Muscle of leg (tissue), 11 donors: ENCODE results near the gene GPR35. TPM values are rescaled to one million over a fixed set of nuclear protein-coding genes. Genes with fewer than 3 reads are reported as not detected.

Experiments
- DNase-seq: peaks from one replicate; pipeline ENCODE4 v3.0.0; 2013
- H3K27ac ChIP-seq: one replicate; pipeline ENCODE4 v1.5.1; 2013; ENCODE audit warnings: mild to moderate bottlenecking, low read length, control low read depth
- H3K27me3 ChIP-seq: one replicate; pipeline ENCODE4 v1.6.1; 2013; ENCODE audit warnings: low read length; ENCODE audit not compliant: control insufficient read depth, insufficient read depth
- H3K36me3 ChIP-seq: one replicate; pipeline ENCODE4 v1.6.1; 2013; ENCODE audit warnings: low read length; ENCODE audit not compliant: control insufficient read depth, insufficient read depth
- H3K4me1 ChIP-seq: one replicate; pipeline ENCODE4 v1.6.1; 2013; ENCODE audit warnings: low read length; ENCODE audit not compliant: control insufficient read depth, insufficient read depth
- H3K4me3 ChIP-seq: one replicate; pipeline ENCODE4 v1.5.1; 2013; ENCODE audit warnings: low read length, control low read depth
- H3K9me3 ChIP-seq: replicated peaks from 2 replicates; pipeline ENCODE4 v1.6.1; 2013; ENCODE audit warnings: low read depth, low read length; ENCODE audit not compliant: control insufficient read depth
- WGBS: methylation state at CpG from one replicate; pipeline ENCODE4 v1.1.5; 2013; ENCODE audit warnings: missing lambda C conversion rate; ENCODE audit not compliant: insufficient coverage; 5-methylcytosine and 5-hydroxymethylcytosine counted together
- polyA plus RNA-seq, 8 donors: library from polyadenylated mRNA; unstranded; fragments of 120-200 nt; gene quantifications; one replicate each; pipeline versions ENCODE4 v1.2.1 to v1.2.3, GENCODE V29; 2013; ENCODE audit warnings: inconsistent platforms in 1 of 8, low replicate concordance in 1 of 8; ENCODE audit not compliant: insufficient read length in 8 of 8, insufficient read depth in 1 of 8
- total RNA-seq: library from RNA; stranded (reverse); fragments of 120-200 nt; gene quantifications from one replicate; pipeline ENCODE4 v1.2.4, GENCODE V29; 2013

The GPR35 gene
- total and polyA plus RNA-seq, 9 donors, result 0.75 to 5.1 (median 1.7) TPM

DNA sequence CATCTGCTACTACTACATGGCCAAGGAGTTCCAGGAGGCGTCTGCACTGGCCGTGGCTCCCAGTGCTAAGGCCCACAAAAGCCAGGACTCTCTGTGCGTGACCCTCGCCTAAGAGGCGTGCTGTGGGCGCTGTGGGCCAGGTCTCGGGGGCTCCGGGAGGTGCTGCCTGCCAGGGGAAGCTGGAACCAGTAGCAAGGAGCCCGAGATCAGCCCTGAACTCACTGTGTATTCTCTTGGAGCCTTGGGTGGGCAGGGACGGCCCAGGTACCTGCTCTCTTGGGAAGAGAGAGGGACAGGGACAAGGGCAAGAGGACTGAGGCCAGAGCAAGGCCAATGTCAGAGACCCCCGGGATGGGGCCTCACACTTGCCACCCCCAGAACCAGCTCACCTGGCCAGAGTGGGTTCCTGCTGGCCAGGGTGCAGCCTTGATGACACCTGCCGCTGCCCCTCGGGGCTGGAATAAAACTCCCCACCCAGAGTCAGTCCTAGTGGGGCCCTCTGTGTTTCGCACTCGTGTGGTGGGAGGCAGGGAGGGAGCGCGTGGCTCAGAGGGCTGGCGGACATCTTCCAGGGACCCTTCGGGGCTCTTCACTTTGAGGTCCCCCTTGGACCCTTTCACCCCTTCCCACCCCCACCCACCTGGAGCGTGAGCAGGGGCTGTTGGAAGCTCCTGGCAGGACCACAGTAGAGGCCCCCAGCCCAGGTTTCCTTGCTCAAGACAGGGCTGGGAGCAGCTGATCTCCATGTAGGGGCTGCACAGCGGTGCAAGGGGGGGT is 5.7 kb downstream of the GPR35 start:
- peaks cover 7% of the 10 kb centered on the region for H3K4me1 ChIP-seq
- H3K9me3 ChIP-seq, result peaks cover 4% of the 10 kb centered on the region
- H3K27ac ChIP-seq, result no peak overlapping the region
- 92% methylated on average over 12 of the region's 21 CpGs for WGBS
- no peak for DNase-seq
- no peak overlapping the region for H3K4me3 ChIP-seq
- no peaks in the 10 kb centered on the region for H3K27me3 ChIP-seq
- no peaks in the 10 kb centered on the region for H3K36me3 ChIP-seq

DNA sequence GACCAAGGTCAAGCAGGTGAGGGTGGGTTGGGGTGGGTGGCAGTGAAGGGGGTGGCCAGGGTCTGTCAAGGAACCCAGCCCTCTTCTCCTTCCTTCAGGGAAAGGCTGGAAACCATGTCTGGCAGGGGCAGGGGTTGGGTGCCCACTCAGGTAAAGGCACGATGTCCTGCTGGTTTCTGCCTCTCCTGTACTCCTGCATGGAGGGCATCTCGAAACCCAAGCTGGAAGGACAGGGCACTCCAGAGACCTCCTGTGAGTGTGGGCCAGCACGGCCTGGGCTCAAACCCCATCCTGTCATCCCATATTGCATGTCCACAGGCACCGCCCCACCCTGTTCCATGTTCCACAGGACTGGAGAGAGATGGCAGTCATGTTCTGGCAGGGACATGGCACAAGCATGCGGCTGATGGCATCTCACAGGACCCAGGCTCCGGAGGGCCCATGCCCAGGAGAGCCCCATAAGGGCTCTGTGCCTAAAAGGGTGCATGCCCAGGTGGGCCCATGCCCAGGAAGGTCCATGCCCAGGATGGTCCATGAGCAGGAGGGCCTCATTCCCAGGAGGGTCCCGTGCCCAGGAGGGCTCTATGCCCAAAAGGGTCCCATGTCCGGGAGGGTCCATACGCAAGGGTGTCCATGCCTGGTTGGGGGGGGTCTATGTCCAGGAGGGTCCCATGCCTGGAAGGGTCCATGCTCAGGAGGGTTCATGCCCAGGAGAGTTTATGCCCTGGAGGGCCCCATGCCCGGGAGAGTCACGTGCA is 6.4 kb downstream of the GPR35 start:
- Histone ChIP-seq H3K27me3 (no peaks in the 10 kb centered on the region), H3K36me3 (no peaks in the 10 kb centered on the region), H3K4me3 (no peak overlapping the region), H3K9me3 (peaks cover 4% of the 10 kb centered on the region), H3K27ac (no peak overlapping the region), H3K4me1 (peaks cover 4% of the 10 kb centered on the region)
- DNase-seq, result no peak
- 87% methylated on average over 11 of the region's 11 CpGs for WGBS

DNA sequence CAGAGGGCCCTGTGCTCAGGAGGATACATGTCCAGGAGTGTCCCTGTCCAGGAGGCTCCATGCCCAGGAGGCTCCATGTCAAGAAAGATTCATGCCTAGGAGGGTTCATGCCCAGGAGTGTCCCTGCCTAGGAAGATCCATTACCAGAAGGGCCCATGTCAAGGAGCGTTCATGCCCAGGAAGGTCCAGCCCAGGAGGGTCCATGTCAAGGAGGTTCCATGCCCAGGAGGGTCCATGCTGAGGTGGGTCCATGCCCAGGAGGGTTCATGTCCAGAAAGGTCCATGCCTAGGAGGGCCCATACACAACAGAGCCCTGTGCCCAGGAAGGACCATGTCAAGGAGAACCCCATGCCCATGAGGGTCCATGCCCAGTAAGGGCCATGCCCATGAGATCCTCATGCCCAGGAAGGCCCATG is 7.0 kb downstream of the GPR35 start:
- 91% methylated on average over 1 of the region's 1 CpG for WGBS
- H3K27me3 ChIP-seq, result no peaks in the 10 kb centered on the region
- no peak overlapping the region for H3K27ac ChIP-seq
- H3K4me1 ChIP-seq, result no peaks in the 10 kb centered on the region
- peaks cover 4% of the 10 kb centered on the region for H3K9me3 ChIP-seq
- H3K4me3 ChIP-seq, result no peak overlapping the region
- DNase-seq, result no peak
- H3K36me3 ChIP-seq, result no peaks in the 10 kb centered on the region

DNA sequence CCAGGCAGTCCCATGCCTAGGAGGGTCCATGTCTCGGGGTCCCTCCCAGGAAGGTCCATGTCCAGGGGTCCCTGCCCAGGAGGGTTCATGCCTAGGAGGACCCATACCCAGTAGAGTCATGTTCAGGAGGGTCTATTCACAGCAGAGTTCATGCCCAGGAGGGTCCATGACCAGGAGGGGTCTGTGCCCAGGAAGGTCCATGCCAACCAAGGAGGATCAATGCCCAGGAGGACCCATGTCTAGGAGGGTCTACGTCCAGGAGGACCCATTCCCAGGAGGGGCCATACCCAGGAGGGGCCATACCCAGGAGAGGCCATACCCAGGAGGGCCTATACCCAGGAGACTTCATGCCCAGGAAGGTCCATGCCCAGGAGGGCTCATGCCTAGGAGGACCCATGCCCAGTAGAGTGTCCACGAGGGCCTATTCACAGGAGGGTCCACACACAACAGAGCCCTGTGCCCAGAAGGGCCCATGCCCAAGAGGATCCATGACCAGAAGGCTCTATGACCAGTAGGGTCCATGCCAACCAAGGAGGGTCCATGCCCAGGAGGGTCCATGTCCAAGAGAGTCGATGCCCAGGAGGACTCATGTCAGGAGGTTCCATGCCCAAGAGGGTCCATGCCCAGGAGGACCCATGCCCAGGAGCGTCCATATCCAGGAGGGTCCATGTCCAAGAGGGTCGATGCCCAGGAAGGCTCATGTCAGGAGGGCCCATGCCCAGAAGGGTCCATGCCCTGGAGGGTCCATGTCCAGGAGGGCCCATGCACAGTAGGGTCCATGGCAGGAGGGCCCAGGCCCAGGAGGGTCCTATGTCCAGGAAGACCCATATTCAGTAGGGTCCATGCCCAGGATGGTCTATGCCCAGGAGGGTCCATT is 10.1 kb downstream of the GPR35 start:
- 76% methylated on average over 6 of the region's 6 CpGs for WGBS
- H3K4me1 ChIP-seq, result peaks cover 12% of the 10 kb centered on the region
- H3K27ac ChIP-seq, result no peak overlapping the region
- H3K4me3 ChIP-seq, result no peak overlapping the region
- no peak for DNase-seq
- H3K36me3 ChIP-seq, result no peaks in the 10 kb centered on the region
- peaks cover 4% of the 10 kb centered on the region for H3K9me3 ChIP-seq
- peaks cover 12% of the 10 kb centered on the region for H3K27me3 ChIP-seq

DNA sequence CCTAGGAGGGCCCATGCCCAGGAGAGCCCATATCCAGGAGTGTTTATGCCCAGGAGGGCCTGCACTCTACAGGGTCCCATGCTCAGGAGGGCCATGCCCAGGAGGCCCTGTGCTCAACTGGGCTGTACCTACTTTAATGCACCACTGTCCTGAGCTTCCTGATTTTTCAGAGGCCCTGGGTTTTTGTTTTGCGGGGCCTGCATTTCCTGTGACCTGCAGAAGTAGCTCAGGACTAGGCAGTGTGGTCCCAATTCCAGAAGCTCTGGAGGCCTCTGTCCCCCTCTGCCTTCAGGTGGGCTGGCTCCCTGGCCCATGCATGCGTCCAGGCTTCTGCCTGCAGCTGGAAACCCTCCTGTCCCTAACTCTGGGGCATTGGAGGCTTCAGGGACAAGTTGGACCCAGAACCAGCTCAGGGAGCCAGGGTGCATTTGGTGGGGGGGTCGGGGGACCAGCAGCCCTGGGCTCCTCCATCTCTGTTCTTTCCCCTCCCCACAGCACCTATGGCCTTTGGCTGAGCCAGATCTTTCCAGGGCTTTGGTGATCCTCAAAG is 10.8 kb downstream of the GPR35 start:
- H3K9me3 ChIP-seq, result peaks cover 4% of the 10 kb centered on the region
- DNase-seq, result no peak
- H3K36me3 ChIP-seq, result no peaks in the 10 kb centered on the region
- H3K27ac ChIP-seq, result no peak overlapping the region
- H3K4me3 ChIP-seq, result no peak overlapping the region
- WGBS, result 92% methylated on average over 2 of the region's 3 CpGs
- peaks cover 12% of the 10 kb centered on the region for H3K27me3 ChIP-seq
- H3K4me1 ChIP-seq, result peaks cover 12% of the 10 kb centered on the region

DNA sequence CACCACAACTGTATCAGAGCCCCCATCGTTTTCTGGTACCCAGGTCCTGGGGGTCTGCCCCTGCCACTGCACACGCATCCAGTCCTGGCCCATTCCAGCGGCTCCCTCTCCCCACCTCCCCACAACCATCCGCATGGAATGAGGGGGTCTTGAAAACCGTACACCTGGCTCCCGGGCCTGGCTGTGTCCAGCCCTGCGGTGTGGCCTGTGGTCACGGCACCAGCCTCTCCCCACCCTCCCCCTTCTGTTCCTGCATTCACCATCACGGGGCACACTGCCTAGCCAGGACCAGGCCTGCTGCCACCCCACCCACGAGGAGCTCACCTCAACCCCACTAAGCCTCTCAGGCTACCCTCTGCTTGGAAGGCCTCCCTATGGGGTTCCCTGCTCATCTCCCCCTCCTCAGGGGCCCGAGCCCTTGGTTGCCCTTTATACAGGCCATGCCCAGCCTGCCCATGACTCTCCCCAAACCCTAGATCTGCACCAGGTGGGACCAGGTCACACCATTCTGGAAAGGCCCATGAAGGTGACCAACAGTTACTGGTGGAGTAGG is 11.4 kb downstream of the GPR35 start:
- Histone ChIP-seq H3K4me3 (no peak overlapping the region), H3K9me3 (peaks cover 4% of the 10 kb centered on the region), H3K27ac (no peak overlapping the region), H3K27me3 (peaks cover 12% of the 10 kb centered on the region), H3K36me3 (no peaks in the 10 kb centered on the region), H3K4me1 (peaks cover 12% of the 10 kb centered on the region)
- DNase-seq, result no peak
- 82% methylated on average over 9 of the region's 11 CpGs for WGBS

DNA sequence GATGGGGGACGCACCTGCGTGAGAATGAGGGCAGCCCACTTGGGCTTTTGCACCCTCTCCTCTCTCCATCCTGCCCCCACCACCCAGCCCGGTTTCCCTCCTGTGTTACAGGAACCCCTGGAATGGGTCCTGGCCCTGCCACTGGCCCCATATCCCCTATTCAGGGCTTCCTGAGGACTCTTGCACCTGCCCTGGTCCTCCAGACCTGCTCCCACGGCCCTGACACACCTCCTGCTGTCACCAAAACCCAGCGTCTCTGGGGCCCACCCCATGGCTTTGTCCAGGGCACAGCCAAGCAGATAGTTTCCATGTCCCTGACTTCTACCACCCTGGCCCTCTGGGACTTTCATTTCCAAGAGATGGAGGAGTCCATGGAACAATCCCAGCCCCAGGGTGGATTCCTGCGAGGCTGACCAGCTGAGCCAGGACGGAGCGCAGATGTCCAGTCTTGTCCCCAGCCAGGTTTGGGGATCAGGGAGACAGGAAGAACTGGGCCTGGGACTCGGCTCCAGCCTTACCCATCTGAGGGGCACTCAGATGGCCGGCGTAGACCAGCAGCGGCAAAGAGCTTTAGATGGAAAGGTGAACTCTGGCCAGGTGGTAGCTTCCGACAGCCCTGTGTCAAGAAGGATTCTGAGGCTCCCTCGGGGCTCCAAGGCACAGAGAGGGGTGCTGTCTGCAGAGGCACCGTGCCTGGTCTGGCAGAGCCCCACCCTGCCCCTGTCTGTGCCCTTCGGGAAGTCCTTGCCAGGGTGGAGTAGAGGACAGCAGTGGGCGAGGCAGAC is 12.0 kb downstream of the GPR35 start:
- H3K4me3 ChIP-seq, result no peak overlapping the region
- no peaks in the 10 kb centered on the region for H3K36me3 ChIP-seq
- H3K27ac ChIP-seq, result no peak overlapping the region
- WGBS, result 80% methylated on average over 16 of the region's 17 CpGs
- no peak for DNase-seq
- H3K27me3 ChIP-seq, result peaks cover 12% of the 10 kb centered on the region
- peaks cover 12% of the 10 kb centered on the region for H3K4me1 ChIP-seq
- peaks cover 4% of the 10 kb centered on the region for H3K9me3 ChIP-seq

DNA sequence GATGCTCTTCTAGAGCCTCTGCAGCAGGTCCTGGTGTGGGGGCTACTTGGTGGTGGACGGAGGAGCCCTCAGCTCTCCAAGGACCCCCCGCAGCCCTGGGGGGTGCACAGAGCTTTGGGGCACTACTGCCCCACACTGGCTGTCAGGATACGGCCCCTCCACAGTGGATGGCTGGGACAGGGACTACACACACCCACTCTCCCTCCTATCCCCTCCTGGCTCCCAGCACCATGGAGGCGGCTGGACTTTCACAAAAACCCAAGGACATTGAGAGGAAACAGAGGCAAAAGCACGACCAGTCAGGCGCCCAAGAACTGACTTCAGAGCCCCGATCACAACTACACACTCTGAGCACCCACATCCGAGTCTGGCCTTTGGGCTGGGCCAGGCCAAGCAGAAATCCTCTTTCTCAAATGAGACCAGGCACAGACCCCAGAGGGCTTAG is 12.6 kb downstream of the GPR35 start:
- peak overlapping the region; percentile 78 for H3K27ac ChIP-seq
- H3K9me3 ChIP-seq, result peaks cover 4% of the 10 kb centered on the region
- no peak overlapping the region for H3K4me3 ChIP-seq
- WGBS, result 75% methylated on average over 8 of the region's 8 CpGs
- peaks cover 12% of the 10 kb centered on the region for H3K4me1 ChIP-seq
- no peak for DNase-seq
- no peaks in the 10 kb centered on the region for H3K36me3 ChIP-seq
- peaks cover 12% of the 10 kb centered on the region for H3K27me3 ChIP-seq

DNA sequence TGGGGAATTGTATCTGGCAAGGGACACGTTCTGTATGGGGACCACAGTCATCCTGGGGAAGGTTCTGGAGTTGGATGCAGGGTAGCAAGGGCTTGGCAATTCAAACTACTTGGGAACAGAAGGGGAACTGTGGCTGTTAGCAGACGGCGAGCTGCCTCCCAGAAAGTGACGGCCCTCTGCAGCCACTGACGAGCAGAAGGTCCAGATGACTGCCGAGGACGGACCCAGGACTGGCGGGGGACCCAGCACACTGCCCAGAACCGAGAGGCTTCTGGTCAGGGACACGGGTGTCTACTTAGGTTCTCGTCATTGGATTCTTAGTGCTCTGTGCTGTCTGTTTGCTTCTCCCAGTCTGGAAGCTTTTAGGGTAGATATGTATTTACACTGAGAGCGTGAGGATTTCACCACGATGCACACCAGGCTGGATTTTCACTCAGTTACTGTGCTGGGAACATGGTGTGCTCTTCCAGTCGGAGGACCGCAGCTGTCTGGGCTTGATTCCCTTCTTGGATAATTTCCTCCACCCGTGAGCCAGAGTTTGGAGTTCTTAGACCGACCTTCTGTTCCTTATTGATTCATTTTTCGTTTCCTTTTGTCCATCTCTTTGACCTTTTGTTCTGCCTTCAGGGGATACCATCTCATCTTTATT is 13.4 kb downstream of the GPR35 start:
- 27% methylated on average over 17 of the region's 18 CpGs for WGBS
- peaks cover 15% of the 10 kb centered on the region for H3K27me3 ChIP-seq
- peak; percentile 95 for DNase-seq

More for the DNA sequence above, 13.4 kb downstream of the GPR35 start:
- peak overlapping the region; percentile 78 for H3K27ac ChIP-seq
- peaks cover 4% of the 10 kb centered on the region for H3K9me3 ChIP-seq
- no peaks in the 10 kb centered on the region for H3K36me3 ChIP-seq
- peaks cover 12% of the 10 kb centered on the region for H3K4me1 ChIP-seq
- H3K4me3 ChIP-seq, result no peak overlapping the region
